Urinary bladder (tissue), 4 donors: Measurements from ENCODE around the gene LY6G6C. TPM values are rescaled to one million over a fixed set of nuclear protein-coding genes. Genes with fewer than 3 reads are reported as not detected.

Source experiments
- DNase-seq: peaks from one replicate; pipeline ENCODE4 v3.0.0-alpha.2; 2015; ENCODE audit errors: extremely low spot score
- H3K27ac ChIP-seq: one replicate; pipeline ENCODE4 v1.5.1; 2013; ENCODE audit warnings: low read depth, mild to moderate bottlenecking, moderate library complexity
- H3K36me3 ChIP-seq: one replicate; pipeline ENCODE4 v1.6.1; 2013; ENCODE audit warnings: mild to moderate bottlenecking, moderate library complexity; ENCODE audit not compliant: insufficient read depth
- H3K4me1 ChIP-seq: one replicate; pipeline ENCODE4 v1.6.1; 2013; ENCODE audit warnings: mild to moderate bottlenecking, moderate library complexity; ENCODE audit not compliant: insufficient read depth
- H3K4me3 ChIP-seq: one replicate; pipeline ENCODE4 v1.5.1; 2013; ENCODE audit warnings: low read depth, low read length
- WGBS: extraction: QIAGEN DNeasy Blood & Tissue Kit; methylation state at CpG from one replicate; pipeline ENCODE4 v1.1.7; 2013; 5-methylcytosine and 5-hydroxymethylcytosine counted together
- polyA plus RNA-seq: library from polyadenylated mRNA; stranded (reverse); fragments of 200-250 nt; gene quantifications from one replicate; pipeline ENCODE4 v1.2.3, GENCODE V29; 2013
- total RNA-seq: library from RNA; depleted of rRNA; stranded (reverse); fragments of >200 nt; gene quantifications from one replicate; pipeline ENCODE4 v1.2.3, GENCODE V29; 2014
- donor health status: healthy with polysubstance abuse.
- donor health status: healthy.

The LY6G6C gene
- total and polyA plus RNA-seq, 2 donors = not detected

DNA sequence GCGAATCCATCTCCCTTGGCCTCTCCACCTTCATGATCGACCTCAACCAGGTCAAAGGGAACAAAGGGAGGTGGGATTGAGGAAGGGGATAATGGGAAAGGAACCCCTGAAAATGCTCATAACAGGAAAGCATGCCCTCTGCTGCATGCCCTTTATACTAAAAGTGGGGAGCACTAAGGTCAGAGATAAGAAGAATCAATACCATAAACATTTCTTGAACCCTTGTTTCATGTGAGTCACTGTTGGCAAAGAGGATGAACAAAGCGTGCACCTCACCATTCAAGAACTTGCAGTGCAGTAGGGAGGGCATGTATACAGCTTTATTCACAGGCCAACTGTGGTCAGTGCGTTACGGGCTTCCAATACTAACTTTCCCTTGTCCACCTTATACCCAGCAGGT is 39.2 kb upstream of the LY6G6C start:
- no peaks in the 10 kb centered on the region for H3K4me1 ChIP-seq
- no peak overlapping the region for H3K4me3 ChIP-seq
- H3K36me3 ChIP-seq = no peaks in the 10 kb centered on the region
- DNase-seq = no peak
- H3K27ac ChIP-seq = no peak overlapping the region
- 91% methylated on average over 5 of the region's 5 CpGs for WGBS

DNA sequence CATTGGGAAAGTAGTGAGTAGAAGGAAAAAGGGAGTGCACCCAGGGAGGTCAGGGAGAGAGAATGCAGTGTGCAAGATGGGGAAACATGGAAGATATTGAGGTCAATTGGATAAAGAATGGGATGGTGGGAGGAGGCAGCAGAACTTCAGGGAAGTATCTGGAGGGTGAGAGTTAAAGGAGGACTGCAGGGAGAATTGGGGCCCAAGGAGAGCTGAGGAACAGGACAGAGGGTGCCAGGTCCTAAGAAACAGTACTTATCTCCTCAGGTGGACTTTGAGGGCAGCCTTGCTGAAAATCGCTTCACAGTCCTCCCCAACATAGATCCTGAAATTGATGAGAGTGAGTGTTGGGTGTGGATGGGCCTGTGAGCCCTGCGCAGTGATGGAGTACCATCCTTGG is 36.7 kb upstream of the LY6G6C start:
- DNase-seq = no peak
- Histone ChIP-seq H3K27ac (no peak overlapping the region), H3K36me3 (no peaks in the 10 kb centered on the region), H3K4me3 (no peak overlapping the region), H3K4me1 (no peaks in the 10 kb centered on the region)
- WGBS = 96% methylated on average over 2 of the region's 2 CpGs

DNA sequence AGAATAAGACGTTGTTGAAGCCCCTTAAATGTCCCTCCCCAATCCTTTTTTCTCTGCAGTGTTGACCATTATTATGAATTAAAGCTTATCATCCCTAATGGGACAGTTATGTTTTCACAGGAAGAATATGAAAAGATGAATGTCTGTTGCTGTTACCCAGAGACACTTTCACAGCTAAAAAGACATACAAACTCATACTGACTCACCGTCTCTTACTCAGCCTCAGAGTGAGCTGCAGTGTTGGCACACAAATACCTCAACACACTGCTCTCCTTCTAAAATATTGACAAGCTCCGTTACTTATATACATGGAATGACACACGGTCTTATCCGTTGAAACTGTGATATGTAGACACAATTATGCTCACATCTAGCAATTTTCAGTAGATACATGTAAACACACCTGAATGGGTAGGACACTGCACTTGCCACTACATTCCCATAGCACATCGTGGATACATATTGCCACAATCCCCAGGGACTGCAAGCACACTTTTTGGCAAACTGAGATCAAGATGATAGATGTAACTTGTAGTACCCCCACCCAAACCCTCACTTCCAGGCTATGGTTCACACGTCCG is 31.3 kb upstream of the LY6G6C start:
- 71% methylated on average over 8 of the region's 8 CpGs for WGBS
- Histone ChIP-seq H3K27ac (no peak overlapping the region), H3K4me3 (no peak overlapping the region), H3K4me1 (no peaks in the 10 kb centered on the region), H3K36me3 (no peaks in the 10 kb centered on the region)
- DNase-seq = no peak

DNA sequence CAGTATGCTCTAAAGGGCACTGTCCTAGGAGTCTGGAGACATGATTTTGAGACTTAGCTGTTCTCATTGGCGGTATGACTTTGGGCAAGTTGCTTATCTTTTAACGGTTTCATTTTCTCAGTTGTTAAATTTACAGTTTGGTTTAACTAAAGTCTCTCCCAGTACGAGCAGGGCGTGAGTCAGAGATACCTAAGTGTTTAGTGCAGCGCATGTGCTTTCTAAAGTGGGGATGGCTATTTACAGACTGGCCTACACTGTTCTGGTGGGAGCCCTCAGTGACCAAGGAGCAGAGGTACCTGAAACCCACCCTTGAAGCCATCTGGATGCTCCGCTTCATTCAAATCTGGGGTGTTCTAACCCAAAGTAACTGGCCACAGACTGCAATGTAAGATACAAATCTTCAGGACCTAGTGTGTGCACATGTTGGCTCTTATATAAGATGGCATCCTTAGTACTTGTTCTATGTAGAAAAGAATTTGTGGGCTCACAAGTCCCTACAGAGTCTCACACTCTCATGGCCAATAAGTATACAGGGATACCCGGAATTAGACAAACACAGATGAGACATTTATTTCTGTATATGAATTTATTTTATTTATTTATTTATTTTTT is 29.0 kb upstream of the LY6G6C start:
- 84% methylated on average over 7 of the region's 7 CpGs for WGBS
- Histone ChIP-seq H3K27ac (no peak overlapping the region), H3K4me1 (no peaks in the 10 kb centered on the region), H3K36me3 (no peaks in the 10 kb centered on the region), H3K4me3 (no peak overlapping the region)
- no peak for DNase-seq

DNA sequence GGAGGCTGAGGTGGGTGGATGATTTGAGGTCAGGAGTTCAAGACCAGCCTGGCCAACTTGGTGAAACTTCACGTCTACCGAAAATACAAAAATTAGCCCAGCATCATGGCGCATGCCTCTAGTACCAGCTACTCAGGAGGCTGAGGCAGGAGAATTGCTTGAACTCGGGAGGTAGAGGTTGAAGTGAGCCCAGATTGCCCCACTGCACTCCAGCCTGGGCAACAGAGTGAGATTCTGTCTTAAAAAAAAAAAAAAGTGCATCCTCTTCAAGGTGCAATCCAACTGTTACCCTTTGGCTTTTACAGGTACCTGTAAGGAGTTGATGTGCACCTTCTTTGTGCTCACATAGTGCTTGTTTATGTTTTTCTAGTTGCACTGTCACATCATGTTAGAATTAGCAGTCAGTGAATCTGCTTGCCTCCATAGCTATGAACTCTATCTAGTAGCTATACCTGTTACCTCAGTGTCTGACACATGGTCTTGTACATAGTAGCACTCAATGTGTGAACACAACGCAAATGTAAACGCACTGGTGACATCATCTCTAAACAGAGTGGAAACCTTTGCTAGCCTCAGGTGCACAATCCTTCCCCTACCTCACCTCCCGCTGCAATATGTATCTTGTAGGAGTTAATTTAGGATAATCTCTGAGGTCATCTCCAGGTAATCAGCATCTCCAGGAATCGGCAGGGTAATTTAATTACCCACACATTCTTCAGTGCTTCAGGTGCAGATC is 27.9 kb upstream of the LY6G6C start:
- Histone ChIP-seq H3K4me1 (no peaks in the 10 kb centered on the region), H3K36me3 (no peaks in the 10 kb centered on the region), H3K27ac (no peak overlapping the region), H3K4me3 (no peak overlapping the region)
- DNase-seq = no peak
- 91% methylated on average over 8 of the region's 8 CpGs for WGBS

DNA sequence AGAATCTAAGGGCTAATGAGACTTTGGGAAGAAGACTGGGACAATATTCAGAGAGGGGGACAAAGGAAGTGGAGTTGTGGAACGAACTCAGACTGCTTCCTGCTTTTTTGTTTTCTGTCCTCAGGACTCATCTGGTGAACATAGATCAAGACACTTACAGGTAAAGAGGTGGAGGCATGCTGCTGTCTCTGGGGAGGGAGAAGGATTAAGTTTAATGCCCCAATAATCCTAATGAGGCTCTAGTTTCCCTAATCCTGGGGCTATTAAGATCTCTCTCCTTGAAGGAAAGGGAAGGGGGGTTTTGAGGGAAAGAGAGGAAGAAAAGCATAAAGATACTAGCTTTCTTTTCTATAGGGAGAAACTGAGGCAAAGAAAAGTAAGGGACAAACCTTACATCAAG is 22.9 kb upstream of the LY6G6C start:
- no peak overlapping the region for H3K4me3 ChIP-seq
- no peaks in the 10 kb centered on the region for H3K36me3 ChIP-seq
- WGBS = 38% methylated on average over 1 of the region's 1 CpG
- H3K27ac ChIP-seq = no peak overlapping the region
- H3K4me1 ChIP-seq = no peaks in the 10 kb centered on the region
- no peak for DNase-seq

DNA sequence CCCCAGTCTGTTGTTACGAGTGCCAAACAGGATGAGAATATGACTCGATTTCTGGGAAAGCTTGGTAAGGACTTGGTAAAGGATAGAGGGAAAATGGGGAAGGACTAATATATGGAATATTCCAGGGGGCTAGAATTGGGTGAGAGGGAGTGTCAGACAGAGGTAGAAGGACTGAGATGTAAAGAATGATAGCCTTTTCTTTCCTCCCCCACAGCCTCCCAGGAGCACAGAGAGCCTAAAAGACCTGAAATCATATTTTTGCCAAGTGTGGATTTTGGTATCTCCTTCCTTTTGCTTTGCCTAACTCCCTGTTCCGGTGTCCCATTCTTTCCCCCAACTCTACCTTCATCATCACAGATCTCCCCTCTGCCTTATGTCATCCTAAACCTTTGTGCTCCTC is 21.3 kb upstream of the LY6G6C start:
- H3K4me1 ChIP-seq = no peaks in the 10 kb centered on the region
- no peaks in the 10 kb centered on the region for H3K36me3 ChIP-seq
- no peak overlapping the region for H3K4me3 ChIP-seq
- WGBS = 85% methylated on average over 3 of the region's 3 CpGs
- no peak overlapping the region for H3K27ac ChIP-seq
- no peak for DNase-seq

DNA sequence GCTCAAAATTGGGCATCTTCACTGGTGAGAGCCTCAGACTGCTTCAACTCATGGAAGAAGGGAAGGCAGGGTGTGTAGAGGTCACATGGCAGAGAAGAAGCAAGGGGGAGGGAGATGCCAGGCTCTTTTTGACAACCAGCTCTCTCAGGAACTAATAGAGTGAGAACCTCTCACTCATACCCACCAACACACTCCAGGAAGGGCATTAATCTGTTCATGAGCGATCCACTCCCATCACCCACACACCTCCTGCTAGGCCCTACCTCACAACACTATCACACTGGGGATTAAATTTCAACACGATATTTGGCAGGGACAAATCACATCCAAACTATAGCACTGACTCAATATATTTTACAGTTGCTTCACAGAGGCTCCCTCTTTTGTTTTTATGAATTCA is 20.3 kb upstream of the LY6G6C start:
- Histone ChIP-seq H3K27ac (no peak overlapping the region), H3K4me3 (no peak overlapping the region), H3K4me1 (no peaks in the 10 kb centered on the region), H3K36me3 (no peaks in the 10 kb centered on the region)
- no peak for DNase-seq
- WGBS = 79% methylated on average over 2 of the region's 2 CpGs

DNA sequence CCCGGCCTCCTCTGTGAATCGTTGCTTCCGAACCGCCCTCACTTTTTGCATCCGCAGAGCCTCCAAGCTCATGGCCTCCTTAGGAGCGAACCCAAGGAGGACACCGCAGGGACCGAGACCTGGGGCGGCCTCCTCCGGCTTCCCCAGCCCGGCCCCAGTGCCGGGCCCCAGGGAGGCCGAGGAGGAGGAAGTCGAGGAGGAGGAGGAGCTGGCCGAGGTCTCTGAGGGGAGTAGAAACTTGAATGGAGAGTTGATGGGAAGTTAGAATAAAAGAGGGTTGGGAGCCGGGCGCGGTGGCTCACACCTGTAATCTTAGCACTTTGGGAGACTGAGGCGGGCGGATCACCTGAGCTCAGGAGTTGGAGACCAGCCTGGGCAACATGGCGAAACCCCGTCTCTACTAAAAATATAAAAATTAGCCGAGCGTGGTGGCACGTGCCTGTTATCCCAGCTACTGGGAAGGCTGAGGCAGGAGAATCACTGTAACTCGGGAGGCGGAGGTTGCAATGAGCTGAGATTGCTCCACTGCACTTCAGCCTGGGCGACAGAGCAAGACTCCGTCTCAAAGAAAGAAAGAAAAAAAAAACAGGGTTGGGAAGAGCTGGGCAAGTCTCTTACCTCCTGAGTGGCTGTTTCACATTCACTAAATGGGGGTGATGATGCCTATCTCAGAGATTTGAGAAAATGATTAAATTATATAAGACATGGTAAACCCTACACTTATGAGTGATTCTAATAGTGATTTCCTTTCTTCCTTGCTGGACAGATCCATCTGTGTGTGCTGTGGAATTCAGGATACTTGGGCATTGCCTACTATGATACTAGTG is 19.1 kb upstream of the LY6G6C start:
- DNase-seq = no peak
- Histone ChIP-seq H3K4me3 (peak overlapping the region; percentile 40), H3K27ac (no peak overlapping the region), H3K4me1 (no peaks in the 10 kb centered on the region), H3K36me3 (no peaks in the 10 kb centered on the region)
- WGBS = 21% methylated on average over 29 of the region's 29 CpGs

DNA sequence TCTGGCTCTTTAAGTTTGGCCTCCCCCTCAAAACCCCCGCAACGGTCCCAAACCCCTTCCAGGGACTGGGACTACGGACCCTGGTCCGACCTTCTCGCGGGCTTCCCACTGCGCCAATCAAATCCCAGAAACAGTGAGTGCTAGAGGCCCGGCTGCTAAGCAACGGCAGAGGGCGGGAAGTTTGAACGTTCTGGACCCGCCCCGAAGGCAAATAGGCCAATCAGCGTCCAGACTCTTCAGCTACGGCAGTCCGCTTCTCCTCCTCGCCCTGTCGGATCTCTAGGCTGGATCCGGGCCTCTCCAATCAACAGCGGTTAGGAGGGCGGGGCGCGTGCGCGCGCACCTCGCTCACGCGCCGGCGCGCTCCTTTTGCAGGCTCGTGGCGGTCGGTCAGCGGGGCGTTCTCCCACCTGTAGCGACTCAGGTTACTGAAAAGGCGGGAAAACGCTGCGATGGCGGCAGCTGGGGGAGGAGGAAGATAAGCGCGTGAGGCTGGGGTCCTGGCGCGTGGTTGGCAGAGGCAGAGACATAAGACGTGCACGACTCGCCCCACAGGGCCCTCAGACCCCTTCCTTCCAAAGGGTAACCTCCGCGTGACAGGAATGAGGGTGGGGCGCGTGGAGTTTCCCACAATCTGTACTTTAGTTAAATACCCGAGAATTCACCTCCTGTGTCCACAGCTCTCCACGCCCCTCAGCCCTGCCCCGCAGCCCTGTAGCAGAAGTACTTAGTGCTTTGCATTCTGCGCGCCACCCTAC is 18.3 kb upstream of the LY6G6C start, which contains the start of gene MSH5:
MSH5 (plus strand) TSS at position 367 of the 758 bp plus-strand sequence. CDS start 462 bp downstream, outside the sequence.
- H3K27ac ChIP-seq = peak within 1 kb of the TSS; percentile 14
- peak; percentile 99 for DNase-seq
- under 1% methylated on average over 58 of the region's 58 CpGs for WGBS
- no peaks in the 10 kb centered on the region for H3K36me3 ChIP-seq
- H3K4me1 ChIP-seq = no peaks in the 10 kb centered on the region
- H3K4me3 ChIP-seq = peak within 1 kb of the TSS; percentile 40

DNA sequence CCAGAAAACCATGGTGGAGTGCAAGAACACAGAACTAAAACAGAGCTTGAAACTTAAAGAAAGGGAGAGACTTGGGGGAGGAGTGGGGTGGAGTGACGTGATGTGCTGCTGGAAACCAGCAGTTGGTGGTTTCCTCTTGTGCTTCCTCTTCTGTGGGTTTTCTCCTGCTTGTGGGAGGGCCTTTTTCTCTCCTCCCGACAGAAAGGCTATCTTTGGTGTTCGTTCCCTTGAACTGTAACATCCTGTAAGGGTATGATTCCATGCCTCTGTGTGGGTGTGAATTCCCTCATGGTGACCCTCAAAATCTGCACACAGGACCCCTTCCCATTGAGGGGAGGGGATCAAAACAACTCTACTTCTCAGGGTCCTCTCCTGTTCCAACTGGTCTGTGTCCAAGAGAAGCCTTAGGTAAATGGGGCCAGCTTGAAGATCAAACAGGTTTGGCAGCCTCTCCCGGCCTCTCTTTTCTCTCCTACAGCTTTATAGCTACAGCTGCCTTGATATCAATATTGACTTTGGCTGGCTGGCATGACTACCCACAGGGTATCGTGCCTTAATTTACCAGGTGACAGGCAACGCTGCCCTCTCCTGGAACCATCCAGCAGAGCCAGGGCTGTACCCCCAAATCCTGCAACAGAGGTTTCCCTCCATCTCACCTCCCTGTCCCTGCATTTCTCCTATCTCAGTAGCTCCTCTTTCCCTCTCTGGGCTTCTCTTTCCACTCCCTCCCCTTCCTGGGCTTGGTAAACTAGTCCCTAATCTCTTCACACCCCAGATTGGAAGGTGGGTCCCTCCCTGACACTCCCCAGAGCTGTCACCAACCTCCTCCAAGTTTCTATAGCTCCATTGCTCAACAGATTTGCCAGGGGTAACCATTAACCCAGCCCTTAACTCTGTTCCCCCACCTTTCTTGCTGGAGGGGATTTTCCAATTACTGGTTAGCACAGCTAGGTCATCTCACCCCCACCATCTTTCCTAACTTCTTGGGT is 16.7 kb upstream of the LY6G6C start:
- Histone ChIP-seq H3K27ac (peak overlapping the region; percentile 76), H3K36me3 (no peaks in the 10 kb centered on the region), H3K4me1 (no peaks in the 10 kb centered on the region), H3K4me3 (no peak overlapping the region)
- peak; percentile 79 for DNase-seq
- WGBS = 23% methylated on average over 6 of the region's 6 CpGs

DNA sequence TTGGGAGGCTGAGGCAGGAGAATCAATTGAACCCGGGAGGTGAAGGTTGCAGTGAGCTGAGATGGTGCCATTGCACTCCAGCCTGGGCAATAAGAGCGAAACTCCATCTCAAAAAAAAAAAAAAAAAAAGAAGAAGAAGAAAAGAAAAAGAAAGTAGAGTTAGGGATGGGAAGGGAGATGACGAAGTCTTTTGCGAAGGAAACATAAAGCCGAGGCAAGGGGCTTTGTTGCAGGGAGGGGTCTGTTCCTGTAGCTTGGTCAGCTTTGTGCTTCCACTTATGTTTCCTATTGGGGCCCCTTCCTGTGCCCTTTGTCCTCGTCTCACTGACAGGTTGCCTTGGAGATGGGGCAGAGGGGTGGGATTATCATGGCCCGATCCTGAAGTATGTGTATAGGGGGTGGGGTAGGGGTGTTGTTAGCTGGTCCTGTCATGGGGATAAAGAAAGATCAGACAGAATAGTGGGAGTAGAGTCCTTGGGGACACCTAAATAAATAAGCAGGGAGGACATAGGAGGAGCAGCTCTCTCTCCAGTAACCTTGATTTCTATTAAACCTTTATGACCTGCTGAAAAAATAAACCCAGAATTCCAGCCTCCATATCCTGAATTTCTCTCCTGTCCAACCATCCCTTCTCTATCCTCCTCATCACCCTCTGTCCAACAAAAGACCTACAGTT is 15.9 kb upstream of the LY6G6C start:
- H3K4me3 ChIP-seq = no peak overlapping the region
- H3K27ac ChIP-seq = peak overlapping the region; percentile 76
- WGBS = 45% methylated on average over 7 of the region's 7 CpGs

More for the DNA sequence above, 15.9 kb upstream of the LY6G6C start:
- peak; percentile 70 for DNase-seq
- H3K4me1 ChIP-seq = no peaks in the 10 kb centered on the region
- no peaks in the 10 kb centered on the region for H3K36me3 ChIP-seq
